Stimulated activated CD4-positive, alpha-beta T cell treated with anti-CD3 and anti-CD28 coated beads, TNF-alpha, amount 100 ng/mL, for 1 hour (primary cell): ENCODE data around the gene PYCARD.

ENCODE experiments used
- DNase-seq, 3 donors: peaks; one replicate each; pipeline ENCODE4 v3.0.0-alpha.2; 2020; ENCODE audit warnings: low read depth in 3 of 3, low spot score in 1 of 3

Gene PYCARD

GRCh38 chr16:31167315-31167714 is 35.2 kb downstream of the PYCARD start:
- no peak for DNase-seq

DNA sequence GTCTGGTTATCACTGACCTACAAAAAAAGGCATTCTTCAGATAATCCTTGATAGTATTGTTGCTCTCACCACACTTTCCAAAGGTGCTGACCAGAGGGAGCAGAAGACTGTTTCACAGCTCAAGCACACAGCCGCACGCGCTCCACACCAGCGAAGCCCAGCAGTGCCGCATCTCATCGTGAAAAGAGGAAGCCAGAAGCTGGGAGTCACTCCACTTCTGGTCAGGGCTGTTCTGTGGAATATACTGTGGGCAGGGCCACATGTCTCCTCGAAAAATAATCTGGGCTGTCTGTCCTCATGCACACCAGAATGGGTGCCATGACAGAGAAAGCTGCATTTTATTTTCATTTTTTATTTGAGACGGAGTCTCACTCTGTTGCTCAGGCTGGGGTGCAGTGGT is 45.4 kb downstream of the PYCARD start:
- DNase-seq, result no peak
